H1 (cell line): ENCODE data around the gene MKLN1. TPM values are rescaled to one million over a fixed set of nuclear protein-coding genes. Genes with fewer than 3 reads are reported as not detected.

Experiments
- BACH1 ChIP-seq: IDR thresholded peaks from 2 replicates; pipeline ENCODE4 v1.6.1; 2012; ENCODE audit warnings: low read length, improper control_type of control experiment
- CHD7 ChIP-seq: fragments of 300-600 bp; sonication (generic); IDR thresholded peaks from 2 replicates; pipeline ENCODE4 v1.7.1; 2012; ENCODE audit warnings: low read length, moderate library complexity, mild to moderate bottlenecking, inconsistent platforms; ENCODE audit not compliant: insufficient replicate concordance
- CREB1 ChIP-seq: IDR thresholded peaks from 2 replicates; pipeline ENCODE4 v1.6.1; 2012; ENCODE audit warnings: inconsistent platforms
- KDM1A ChIP-seq: fragments of 200-600, 300-600 bp; sonication (generic); IDR thresholded peaks from 2 replicates; pipeline ENCODE4 v1.7.1; 2016; ENCODE audit warnings: mild to moderate bottlenecking, low read length, borderline replicate concordance
- POLR2AphosphoS5 ChIP-seq: IDR thresholded peaks from 2 replicates; pipeline ENCODE4 v1.6.1; 2011; ENCODE audit warnings: low read depth, low read length
- SIRT6 ChIP-seq: IDR thresholded peaks from one replicate; pipeline ENCODE4 v1.7.1; 2012; ENCODE audit warnings: low read length, inconsistent platforms
- polyA plus RNA-seq, 7 experiments: library from polyadenylated mRNA; depleted of rRNA in 3 of 7; stranded (reverse) in 5 of 7; unstranded in 2 of 7; fragments of >200 nt in 5 of 7; fragments of 200-250 nt in 2 of 7; gene quantifications; 1 replicate in 5 of 7; 2 replicates in 1 of 7; 4 replicates in 1 of 7; pipeline versions ENCODE4 v1.2.1 to v1.2.3, GENCODE V29; 2011 to 2013; ENCODE audit warnings: missing spikeins in 2 of 7, mixed read lengths in 2 of 7
- total RNA-seq: library from RNA; stranded (reverse); fragmentation: NEBNext Ultra II Directional; extraction: Animal tissue kit (Norgen Biotek cat#: 25700); gene quantifications from 2 replicates; pipeline ENCODE4 v1.2.1, GENCODE V29; 2021

MKLN1 gene
- total and polyA plus RNA-seq, 2 of the 8 experiments (the other 6 are each of a cell fraction or from before 2014, with no cell fraction given): 22.3 to 50.9 TPM

- TF ChIP-seq CHD7 (no peak), POLR2AphosphoS5 (peak; percentile 28; the same call in 1 of the 2 replicates), KDM1A (no peak), SIRT6 (no peak), CREB1 (no peak), BACH1 (no peak)
These were observed 218.4 kb downstream of the MKLN1 start (continued) for GRCh38 chr7:131546126-131546525.
